Neural cell (in vitro differentiated cells): ENCODE results near the gene CRTAC1.

Experiments used
- CTCF ChIP-seq: fragments of 450-650 bp; IDR thresholded peaks from 2 replicates; pipeline ENCODE4 v1.5.1; 2014; ENCODE audit warnings: antibody characterized with exemption, mild to moderate bottlenecking, moderate library complexity; ENCODE audit not compliant: poor library complexity, severe bottlenecking
- EZH2 ChIP-seq: fragments of 200-600, 300-800 bp; shearing (Covaris generic), sonication (generic); IDR thresholded peaks from 2 replicates; pipeline ENCODE4 v1.6.1; 2014; ENCODE audit warnings: antibody characterized with exemption, low read length, borderline replicate concordance, mild to moderate bottlenecking; ENCODE audit not compliant: insufficient read depth, poor library complexity, severe bottlenecking
- SMC3 ChIP-seq: fragments of 450-650 bp; conservative IDR thresholded peaks from 2 replicates; pipeline ENCODE4 v1.6.1; 2014; ENCODE audit warnings: antibody characterized with exemption, mild to moderate bottlenecking, moderate library complexity; ENCODE audit not compliant: poor library complexity

GRCh38 chr10:98062424-98062823 lies 32.0 kb upstream of the CRTAC1 start:
- TF ChIP-seq CTCF (no peak), SMC3 (no peak), EZH2 (no peak)
